Measurements from ENCODE around the gene VIPR2.

DNA sequence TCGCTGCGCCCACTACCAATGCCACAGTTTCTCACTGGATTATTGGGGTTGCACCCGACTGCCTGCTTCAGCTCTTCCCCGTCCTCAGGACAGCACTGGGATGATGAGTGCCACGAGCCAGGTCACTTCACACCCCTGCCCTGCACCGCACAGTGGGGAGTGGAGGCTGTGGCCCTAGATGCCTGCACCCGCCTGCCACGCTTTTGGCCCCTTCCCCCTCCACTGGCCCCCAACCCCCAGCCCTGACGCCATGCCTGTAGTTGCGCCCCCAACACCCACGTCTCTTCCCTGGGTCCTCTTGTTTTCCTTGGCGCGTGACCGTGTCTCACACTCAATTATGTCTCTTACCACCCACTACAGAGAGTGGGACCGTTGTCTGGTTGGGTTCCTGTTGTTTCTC, 134.3 kb downstream of the VIPR2 start:
- TF ChIP-seq, protein P1, sequence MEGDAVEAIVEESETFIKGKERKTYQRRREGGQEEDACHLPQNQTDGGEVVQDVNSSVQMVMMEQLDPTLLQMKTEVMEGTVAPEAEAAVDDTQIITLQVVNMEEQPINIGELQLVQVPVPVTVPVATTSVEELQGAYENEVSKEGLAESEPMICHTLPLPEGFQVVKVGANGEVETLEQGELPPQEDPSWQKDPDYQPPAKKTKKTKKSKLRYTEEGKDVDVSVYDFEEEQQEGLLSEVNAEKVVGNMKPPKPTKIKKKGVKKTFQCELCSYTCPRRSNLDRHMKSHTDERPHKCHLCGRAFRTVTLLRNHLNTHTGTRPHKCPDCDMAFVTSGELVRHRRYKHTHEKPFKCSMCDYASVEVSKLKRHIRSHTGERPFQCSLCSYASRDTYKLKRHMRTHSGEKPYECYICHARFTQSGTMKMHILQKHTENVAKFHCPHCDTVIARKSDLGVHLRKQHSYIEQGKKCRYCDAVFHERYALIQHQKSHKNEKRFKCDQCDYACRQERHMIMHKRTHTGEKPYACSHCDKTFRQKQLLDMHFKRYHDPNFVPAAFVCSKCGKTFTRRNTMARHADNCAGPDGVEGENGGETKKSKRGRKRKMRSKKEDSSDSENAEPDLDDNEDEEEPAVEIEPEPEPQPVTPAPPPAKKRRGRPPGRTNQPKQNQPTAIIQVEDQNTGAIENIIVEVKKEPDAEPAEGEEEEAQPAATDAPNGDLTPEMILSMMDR (IDR thresholded peaks at IDR 0.05) = no peak
- no peak for TF ChIP-seq POLR2A (IDR thresholded peaks at IDR 0.05)
